ENCODE results near the gene BORCS5. TPM values are rescaled to one million over a fixed set of nuclear protein-coding genes. Genes with fewer than 3 reads are reported as not detected.
A peak's percentile ranks its signal among the peaks of the same experiment; 100 is the strongest.
"Not testable (repeated sequence)": the region's sequence is repeated elsewhere in the genome, so short reads cannot be mapped to it uniquely, and the experiment has no call there.

Gene BORCS5
- total RNA-seq, 1 donor from 2014 or later, result 7.4 TPM

DNA sequence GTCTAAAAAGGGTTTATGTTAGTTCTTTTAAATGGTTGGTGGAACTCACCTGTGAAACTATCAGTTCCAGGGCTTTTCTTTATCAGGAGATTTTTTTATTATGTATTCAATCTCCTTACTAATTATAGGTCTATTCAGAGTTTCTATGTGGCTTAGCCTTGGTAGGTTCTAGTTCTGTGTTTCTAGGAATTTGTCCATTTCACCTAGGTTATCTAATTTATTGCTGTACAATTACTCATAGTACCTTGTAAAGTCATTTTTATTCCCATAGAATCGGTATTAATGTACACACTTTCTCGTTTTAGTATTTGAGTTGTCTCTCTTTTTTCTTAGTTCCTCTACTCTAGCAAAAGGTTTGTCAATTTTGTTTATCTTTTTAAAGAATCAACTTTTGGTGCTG is 59.0 kb downstream of the BORCS5 start:
- intact Hi-C loops (cut with DNase I), result no loop called here

DNA sequence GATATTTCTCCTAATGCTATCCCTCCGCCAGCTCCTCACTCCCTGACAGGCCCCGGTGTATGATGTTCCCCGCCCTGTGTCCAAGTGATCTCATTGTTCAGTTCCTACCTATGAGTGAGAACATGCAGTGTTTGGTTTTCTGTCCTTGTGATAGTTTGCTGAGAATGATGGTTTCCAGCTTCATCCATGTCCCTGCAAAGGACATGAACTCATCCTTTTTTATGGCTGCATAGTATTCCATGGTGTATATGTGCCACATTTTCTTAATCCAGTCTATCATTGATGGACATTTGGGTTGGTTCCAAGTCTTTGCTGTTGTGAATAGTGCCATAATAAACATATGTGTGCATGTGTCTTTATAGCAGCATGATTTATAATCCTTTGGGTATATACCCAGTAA is 62.3 kb downstream of the BORCS5 start:
- ATAC-seq; DNase-seq (ENCODE audit: missing footprints); intact Hi-C loops (cut with DNase I): not testable (repeated sequence)

More for the DNA sequence above, 59.0 kb downstream of the BORCS5 start:
- ATAC-seq (no peak), DNase-seq (ENCODE audit: missing footprints) (no peak)

DNA sequence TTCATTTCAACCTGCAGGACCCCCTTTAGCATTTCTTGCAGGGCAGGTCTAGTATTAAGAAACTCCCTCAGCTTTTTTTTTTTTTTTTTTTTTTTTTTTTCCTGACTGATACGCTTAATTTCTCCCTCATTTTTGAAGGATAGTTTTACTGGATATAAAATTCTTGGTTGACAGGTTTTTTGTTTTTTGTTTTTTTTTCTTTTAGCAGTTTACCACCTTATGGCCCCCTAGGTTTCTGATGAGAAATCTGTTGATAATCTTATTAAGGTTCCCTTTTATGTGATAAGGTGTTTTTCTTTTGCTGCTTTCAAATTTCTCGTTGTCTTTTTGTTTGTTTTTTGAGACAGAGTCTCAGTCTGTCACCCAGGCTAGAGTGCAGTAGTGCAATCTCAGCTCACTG is 66.5 kb downstream of the BORCS5 start:
- intact Hi-C loops (cut with DNase I), result no loop called here
- DNase-seq (ENCODE audit: missing footprints) (no peak), ATAC-seq (no peak)

DNA sequence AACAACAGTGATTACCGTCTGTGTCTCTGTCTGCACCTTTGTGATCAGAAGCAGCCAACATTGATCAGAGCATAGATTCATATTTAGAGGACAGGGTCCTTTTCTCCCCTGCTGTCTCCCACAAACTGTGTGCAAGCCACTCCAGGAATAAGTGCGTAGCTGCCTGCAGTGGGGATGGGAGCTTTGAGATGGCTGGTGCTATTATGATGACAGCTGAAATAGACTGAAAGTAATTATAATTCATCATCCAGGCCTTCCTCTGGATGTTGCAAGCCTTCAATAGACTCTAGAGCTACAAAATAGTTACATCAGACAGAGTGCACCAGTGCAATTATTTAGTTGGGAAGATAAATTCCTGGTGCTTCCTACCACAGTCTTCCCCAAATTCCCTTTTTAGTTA is 68.1 kb downstream of the BORCS5 start:
- no peak for DNase-seq (ENCODE audit: missing footprints)
- ATAC-seq, result no peak
- intact Hi-C loops (cut with DNase I), result no loop called here

DNA sequence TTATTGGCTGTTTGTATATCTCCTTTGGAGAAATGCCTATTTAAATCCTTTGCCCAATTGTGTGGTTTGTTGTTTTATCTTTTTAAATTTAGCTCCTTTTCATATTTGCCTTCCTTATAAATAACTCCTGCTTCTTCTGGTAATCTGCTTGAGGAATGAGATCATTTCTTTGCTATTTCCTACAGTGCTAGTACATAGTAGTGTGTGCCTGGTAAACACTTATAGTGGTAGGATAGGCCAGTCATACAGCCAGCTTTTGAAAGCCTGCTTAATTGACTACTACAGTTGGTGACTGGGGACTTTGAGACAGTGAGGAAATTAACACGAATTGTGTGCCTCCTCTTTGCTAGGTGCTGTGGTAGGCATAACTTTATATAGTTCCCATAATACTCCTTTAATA is 68.7 kb downstream of the BORCS5 start:
- ATAC-seq, result no peak
- DNase-seq (ENCODE audit: missing footprints), result no peak
- intact Hi-C loops (cut with DNase I), result no loop called here

DNA sequence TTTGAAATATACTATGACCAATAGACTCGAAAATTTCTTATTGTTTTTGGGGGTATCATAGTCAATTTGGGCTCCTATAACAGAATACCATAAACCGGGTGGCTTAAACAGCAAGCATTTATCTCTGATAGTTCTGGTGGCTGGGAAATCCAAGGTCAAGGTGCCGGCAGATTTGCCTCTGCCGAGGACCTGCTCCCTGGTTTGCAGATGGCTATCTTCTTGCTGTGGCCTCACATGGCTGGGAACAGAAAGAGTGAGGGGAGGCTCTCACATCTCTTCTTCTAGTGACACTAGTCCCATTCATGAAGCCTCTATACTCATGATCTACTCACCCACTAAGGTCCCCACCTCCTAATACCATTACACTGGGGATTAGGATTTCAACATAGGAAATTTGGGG is 70.7 kb downstream of the BORCS5 start:
- ATAC-seq, result no peak
- intact Hi-C loops (cut with DNase I), result no loop called here

DNA sequence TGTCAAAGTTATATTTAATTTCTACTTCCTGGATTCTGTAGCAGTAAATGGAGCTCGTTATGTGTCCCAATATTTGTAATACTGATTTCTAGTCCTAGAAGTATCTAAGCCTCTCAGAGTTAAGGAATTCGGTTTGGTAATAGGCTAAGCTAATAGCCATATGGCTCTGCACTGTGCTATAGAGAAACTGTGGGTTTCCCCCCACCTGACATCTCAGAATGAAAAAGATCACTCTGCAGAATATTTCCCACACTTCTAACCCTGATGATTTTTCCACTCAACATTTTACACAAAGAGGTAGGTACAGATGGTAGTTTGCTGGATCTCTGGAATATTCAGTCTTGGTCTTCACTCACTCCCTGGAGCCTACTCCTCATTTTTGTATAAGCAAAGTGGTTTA is 71.2 kb downstream of the BORCS5 start:
- DNase-seq (ENCODE audit: missing footprints) (no peak), ATAC-seq (no peak)
- intact Hi-C loops (cut with DNase I), result no loop called here

More for the DNA sequence above, 70.7 kb downstream of the BORCS5 start:
- DNase-seq (ENCODE audit: missing footprints), result no peak

DNA sequence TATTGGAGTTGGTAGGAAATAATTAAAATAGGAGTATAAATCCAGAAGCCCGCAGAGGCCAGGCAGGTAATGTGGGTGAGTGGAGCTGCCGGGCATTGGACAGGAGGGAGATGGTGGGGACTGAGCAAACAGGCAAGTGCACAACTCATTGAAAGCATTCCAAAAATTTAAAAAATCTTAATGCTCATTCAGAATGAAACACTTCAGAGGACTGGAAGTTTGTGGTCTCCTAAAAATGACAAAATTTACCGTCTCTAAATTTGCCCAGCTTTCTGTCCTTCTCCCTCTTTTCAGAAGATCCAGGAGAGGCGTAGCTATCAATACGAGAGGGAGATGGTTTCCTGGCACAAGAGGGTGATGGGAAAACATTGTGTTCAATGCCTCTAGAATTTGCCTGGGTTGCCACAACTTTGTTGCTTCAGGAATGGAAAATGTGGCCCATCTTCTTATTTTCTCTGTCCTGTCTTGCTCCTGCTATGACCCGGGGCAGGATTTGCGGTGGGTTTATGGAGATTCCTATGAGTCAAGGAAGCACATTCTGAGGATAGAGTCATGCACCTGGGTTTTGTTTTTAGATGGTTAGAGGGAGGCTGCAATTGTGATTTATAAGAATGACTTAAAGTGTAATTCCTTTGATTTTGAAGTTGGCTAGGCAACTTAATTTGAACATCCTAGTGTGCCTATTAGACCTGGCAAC is 72.2 kb downstream of the BORCS5 start:
- DNase-seq (ENCODE audit: missing footprints), result no peak
- no peak for ATAC-seq
- intact Hi-C loops (cut with DNase I), result no loop called here

DNA sequence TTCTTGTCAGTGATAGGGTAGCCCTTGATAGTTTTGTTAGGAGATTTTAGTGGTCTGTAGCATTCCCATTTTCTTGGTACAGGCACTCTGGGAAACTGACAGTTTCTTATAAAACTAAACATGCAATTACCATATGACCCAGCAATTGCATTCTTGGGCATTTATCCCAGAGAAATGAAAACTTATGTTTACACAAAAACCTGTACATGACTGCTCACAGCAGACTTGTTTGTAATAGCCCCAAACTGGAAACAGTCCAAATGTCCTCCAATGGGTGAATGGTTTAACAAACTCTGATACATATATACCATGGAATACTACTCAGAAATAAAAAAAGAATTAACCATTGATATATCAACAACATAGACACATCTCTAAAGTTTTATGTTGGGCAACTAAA is 75.5 kb downstream of the BORCS5 start:
- DNase-seq (ENCODE audit: missing footprints) (no peak), ATAC-seq (no peak)
- intact Hi-C loops (cut with DNase I), result no loop called here

DNA sequence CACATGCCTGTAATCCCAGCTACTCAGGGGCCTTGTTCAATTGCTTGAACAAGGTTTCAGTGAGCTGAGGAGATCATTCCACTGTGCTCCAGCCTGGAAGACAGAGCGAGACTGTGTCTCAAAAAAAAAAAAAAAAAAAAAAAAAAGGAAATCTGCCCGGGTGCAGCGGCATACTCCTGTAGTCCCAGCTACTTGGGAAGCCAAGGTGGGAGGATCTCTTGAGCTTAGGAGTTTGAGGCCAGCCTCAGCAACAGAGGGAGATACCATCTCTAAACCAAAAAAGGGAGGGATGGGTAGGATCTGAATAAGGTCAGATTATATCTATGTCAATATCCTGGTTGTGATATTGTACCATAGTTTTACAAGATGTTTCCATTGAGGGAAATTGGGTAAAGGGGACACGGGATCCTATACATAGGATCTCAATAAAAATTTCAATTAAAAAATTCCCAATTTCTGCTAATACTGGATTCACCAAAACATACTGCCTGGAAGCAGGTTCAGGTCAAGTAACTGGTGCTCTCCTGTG is 76.4 kb downstream of the BORCS5 start:
- DNase-seq (ENCODE audit: missing footprints) (no peak), ATAC-seq (no peak)
- intact Hi-C loops (cut with DNase I), result no loop called here

DNA sequence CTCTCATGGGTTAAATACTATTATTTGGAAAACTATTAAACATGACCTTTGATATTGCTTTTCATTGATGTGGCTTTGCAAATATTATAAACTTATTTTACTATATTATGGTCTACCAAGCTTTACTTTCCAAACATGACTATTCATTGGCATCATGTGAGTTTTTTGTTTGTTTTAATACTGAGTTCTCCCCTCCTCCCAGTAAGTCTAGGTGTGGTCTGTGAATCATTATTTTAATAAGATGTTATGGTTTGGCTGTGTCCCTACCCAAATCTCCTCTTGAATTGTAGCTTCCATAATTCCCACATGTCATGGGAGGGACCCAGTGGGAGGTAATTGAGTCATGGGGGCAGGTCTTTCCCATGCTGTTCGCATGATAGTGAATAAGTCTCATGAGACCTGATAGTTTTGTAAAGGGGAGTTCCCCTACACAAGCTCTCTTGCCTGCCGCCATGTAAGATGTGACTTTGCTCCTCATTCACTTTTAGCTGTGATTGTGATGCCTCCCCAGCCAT is 80.0 kb downstream of the BORCS5 start:
- ATAC-seq (no peak), DNase-seq (ENCODE audit: missing footprints) (no peak)
- intact Hi-C loops (cut with DNase I), result no loop called here

DNA sequence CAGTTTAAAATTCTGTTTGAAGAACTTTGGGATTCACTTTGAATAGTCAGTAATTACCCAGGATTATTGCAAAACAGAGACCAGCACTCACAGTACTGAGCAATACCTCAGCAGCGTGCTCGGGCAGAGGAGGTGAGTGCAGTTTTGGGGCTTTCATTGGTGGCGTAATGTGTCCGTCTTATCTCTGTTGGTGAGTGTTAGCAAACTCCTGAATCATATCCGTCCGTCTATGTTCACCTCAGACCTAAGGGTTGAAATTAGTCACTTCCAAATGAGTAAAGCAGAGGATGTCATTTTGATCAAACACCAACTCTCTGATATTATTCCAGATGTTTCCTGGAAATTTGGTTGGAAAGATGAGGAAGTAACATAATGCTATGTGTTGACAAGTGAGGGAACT is 82.8 kb downstream of the BORCS5 start:
- no peak for DNase-seq (ENCODE audit: missing footprints)
- no peak for ATAC-seq
- intact Hi-C loops (cut with DNase I), result loop anchor here (5.0 kb wide), 1 partner anchor 123 kb away; the partner anchor contains the start of gene DUSP16

DNA sequence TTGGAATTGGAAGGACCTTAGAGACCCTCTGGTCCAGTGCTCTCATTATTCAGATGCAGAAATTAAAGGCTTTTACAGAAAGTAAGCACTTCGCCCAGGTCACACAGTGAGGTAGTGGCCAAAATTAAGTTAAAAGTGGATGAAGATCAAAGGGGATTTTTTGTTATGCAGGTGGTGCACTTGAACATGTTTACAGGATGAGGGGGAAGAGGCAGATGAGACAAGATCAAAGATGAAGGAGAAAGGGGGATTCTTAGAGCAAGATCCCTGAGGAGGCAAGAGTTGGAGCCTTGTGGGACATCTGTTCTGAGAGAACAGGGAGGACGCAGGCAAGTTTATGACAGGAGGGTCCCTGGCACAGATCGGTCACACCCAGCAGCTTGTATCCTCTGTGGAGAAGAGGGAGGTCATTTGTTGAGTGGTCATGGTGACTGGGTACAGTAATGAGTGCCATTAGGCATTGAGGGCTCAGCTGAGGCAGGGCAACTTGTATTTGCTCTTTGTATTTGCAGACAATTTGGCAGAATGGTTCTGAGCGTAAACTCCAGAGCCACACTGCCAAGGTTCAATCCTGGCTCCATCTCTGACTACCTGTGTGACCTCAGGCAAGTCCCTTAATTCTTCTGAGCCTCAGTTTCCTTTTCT is 84.0 kb downstream of the BORCS5 start:
- ATAC-seq, result no peak
- no peak for DNase-seq (ENCODE audit: missing footprints)
- intact Hi-C loops (cut with DNase I), result loop anchor here (5.0 kb wide), 1 partner anchor 121 kb away; the partner anchor contains the start of gene DUSP16

DNA sequence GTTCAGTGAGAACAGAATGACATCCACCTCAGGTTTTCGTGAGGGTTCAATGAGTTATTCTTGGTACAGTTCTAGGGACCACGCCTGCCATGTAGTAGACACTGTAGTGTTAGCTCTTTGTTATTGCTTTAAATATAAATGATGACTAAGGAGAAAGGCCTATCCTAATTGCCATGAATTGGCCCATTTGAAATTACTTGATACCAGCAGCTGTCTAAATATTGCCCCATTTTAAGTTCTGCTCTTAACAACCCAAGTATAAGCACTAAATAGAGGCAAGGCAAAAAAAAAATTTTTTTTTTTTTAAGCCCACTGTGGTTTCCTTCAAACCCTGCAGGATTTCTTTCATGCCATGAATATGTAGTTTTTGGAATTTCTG is 84.5 kb downstream of the BORCS5 start:
- intact Hi-C loops (cut with DNase I), result loop anchor here (5.0 kb wide), 1 partner anchor 121 kb away; the partner anchor contains the start of gene DUSP16
- no peak for DNase-seq (ENCODE audit: missing footprints)
- no peak for ATAC-seq

DNA sequence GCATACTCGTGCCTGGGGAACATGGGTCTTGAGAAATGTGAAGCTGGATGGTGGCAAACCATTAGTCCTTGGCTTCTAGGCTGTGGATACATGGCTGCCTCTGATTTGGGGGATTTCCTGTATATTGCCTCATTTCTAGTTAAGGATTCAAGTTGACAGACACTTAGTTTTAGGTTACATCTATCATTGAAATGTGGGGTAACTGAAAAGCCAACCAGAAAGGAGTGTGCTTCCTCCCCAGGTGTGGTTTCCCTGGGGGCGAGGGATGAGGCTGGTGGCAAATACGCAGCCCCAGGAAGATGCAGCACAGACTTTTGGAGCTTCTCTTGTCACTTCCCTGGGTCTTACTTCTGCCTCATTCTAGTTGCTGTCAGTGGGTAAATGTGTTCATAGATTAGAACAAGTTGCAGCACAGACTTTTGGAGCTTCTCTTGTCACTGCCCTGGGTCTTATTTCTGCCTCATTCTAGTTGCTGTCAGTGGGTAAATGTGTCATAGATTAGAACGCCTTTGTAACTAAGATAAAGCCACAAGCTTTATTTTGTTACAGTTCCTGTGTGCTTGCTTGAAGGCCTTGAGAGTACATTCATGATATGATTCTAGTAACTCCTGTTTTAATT is 85.1 kb downstream of the BORCS5 start:
- intact Hi-C loops (cut with DNase I), result loop anchor here (5.0 kb wide), 1 partner anchor 120 kb away; the partner anchor contains the start of gene DUSP16
- DNase-seq (ENCODE audit: missing footprints) (no peak), ATAC-seq (peak; percentile 38)

DNA sequence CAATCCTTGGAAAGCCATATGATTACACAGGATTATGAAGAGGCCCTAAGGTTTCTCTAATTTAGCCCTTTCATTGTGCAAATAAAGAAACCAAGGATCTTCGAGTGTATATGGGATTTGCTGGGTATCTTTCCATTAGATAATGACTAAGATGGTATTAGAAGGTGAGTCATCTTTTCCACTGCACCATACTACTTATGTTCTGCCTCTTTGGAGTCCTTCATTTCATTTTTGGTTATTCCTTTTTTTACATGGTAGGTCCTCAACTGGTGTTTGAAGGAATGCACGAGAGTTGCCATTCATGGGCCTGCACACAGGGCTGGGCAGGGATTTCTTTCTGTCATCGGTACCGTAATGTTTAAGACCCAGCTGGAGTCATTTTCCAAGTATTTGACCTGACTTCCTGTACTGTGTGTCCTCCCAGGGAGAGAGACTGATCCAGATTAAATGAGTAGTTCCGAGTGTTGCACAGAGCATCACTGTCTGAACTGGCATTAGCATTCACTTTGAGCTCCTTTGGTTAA is 85.7 kb downstream of the BORCS5 start:
- DNase-seq (ENCODE audit: missing footprints), result no peak
- peak; percentile 72 for ATAC-seq
- intact Hi-C loops (cut with DNase I), result loop anchor here (5.0 kb wide), 1 partner anchor 120 kb away; the partner anchor contains the start of gene DUSP16

DNA sequence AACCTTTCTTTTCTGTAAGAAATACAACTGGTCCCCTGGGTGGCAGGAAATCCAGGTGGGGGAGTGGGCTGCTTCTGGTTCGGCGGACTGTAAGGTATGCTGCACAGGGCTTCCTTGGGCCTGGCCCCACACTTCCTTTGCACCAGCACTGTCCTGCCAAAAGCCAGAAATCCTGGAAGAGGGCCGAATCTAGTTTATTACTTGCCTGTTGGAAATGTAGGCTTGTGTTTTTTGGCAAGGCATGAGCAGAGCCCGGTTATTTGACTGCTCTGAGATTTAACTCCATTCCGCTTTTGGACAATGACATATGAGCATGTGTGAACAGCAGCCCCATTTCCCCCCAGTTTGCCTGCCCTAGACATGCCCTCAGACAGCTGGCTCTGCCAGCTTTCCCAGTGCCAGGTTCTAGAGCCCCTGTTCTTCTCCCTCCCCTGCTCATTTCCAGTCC is 86.6 kb downstream of the BORCS5 start:
- ATAC-seq (peak; percentile 78), DNase-seq (ENCODE audit: missing footprints) (peak; percentile 70)
- intact Hi-C loops (cut with DNase I), result loop anchor here (5.0 kb wide), 1 partner anchor 119 kb away; the partner anchor contains the start of gene DUSP16

DNA sequence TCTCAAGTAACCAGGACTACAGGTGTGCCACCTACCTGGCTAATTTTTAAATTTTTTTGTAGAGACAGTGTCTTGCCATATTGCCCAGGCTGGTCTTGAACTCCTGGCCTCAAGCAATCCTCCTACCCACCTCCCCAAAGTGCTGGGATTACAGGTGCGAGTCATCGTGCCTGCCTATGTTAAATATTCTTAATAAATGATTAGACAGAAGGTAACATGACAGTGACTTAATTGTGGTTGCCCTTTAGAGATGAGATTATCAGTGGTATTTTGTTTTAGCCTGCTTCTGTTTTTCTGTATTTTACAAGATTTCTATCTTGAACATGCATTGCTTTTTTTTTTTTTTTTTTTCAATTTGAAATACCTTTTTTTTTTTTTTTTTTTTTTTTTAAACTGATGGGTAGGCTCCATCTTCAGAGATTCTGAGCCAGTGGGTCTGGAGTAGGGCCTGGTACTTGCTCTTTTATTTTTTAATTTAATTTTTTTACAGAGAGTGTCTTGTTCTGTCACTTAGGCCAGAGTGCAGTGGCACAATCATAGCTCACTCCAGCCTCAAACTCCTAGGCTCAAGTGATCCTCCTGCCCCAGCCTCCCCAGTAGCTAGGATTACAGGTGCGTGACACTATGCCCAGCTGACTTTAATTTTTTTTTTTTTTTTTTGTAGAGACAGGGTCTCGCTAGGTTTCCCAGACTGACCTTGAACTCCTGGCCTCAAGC is 88.4 kb downstream of the BORCS5 start:
- DNase-seq (ENCODE audit: missing footprints), result no peak
- intact Hi-C loops (cut with DNase I), result no loop called here
- ATAC-seq, result no peak

DNA sequence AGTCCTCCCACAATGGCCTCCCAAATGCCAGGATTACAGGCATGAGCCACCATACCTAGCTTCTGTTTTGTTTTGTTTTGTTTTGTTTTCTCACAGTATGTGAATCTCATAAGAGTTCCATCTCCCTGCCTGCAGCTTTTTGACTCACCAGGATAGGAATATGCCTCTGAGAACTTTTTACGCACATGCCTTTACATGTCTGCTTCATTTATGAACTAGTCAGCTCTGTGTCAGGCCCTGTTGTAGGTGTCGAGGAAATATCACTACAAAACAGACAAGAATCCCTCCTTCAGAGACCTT is 89.0 kb downstream of the BORCS5 start:
- DNase-seq (ENCODE audit: missing footprints) (no peak), ATAC-seq (no peak)
- intact Hi-C loops (cut with DNase I), result no loop called here
